GM12875 (cell line): ENCODE data around the gene APMAP.

ENCODE experiments used
- H3K4me3 ChIP-seq: one replicate; pipeline ENCODE4 v1.5.1; 2011; ENCODE audit warnings: low read depth, low read length, control low read depth
- TF ChIP-seq, protein P1 (sequence below): IDR thresholded peaks from 2 replicates; pipeline ENCODE4 v1.5.1; 2011; ENCODE audit warnings: low read depth, mild to moderate bottlenecking, control low read depth, inconsistent platforms, low read length, moderate library complexity, borderline replicate concordance; ENCODE audit not compliant: insufficient read depth

APMAP gene, protein sequence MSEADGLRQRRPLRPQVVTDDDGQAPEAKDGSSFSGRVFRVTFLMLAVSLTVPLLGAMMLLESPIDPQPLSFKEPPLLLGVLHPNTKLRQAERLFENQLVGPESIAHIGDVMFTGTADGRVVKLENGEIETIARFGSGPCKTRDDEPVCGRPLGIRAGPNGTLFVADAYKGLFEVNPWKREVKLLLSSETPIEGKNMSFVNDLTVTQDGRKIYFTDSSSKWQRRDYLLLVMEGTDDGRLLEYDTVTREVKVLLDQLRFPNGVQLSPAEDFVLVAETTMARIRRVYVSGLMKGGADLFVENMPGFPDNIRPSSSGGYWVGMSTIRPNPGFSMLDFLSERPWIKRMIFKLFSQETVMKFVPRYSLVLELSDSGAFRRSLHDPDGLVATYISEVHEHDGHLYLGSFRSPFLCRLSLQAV

GRCh38 chr20:24992487-24993205, at the start of gene APMAP:
APMAP (minus strand) TSS chr20:24992751; CDS start chr20:24992688, 63 bp downstream.
- TF ChIP-seq, protein P1, sequence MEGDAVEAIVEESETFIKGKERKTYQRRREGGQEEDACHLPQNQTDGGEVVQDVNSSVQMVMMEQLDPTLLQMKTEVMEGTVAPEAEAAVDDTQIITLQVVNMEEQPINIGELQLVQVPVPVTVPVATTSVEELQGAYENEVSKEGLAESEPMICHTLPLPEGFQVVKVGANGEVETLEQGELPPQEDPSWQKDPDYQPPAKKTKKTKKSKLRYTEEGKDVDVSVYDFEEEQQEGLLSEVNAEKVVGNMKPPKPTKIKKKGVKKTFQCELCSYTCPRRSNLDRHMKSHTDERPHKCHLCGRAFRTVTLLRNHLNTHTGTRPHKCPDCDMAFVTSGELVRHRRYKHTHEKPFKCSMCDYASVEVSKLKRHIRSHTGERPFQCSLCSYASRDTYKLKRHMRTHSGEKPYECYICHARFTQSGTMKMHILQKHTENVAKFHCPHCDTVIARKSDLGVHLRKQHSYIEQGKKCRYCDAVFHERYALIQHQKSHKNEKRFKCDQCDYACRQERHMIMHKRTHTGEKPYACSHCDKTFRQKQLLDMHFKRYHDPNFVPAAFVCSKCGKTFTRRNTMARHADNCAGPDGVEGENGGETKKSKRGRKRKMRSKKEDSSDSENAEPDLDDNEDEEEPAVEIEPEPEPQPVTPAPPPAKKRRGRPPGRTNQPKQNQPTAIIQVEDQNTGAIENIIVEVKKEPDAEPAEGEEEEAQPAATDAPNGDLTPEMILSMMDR: no peak
- H3K4me3 ChIP-seq: peak within 1 kb of the TSS; percentile 77

GRCh38 chr20:25041813-25042530, 49.4 kb upstream of the APMAP start:
- TF ChIP-seq, protein P1: no peak
- no peak overlapping the region for H3K4me3 ChIP-seq

- TF ChIP-seq, protein P1: no peak
- H3K4me3 ChIP-seq: no peak overlapping the region
Observed at GRCh38 chr20:25040438-25040831, 47.9 kb upstream of the APMAP start.

- H3K4me3 ChIP-seq: no peak overlapping the region
- TF ChIP-seq, protein P1: no peak
Observed at GRCh38 chr20:25039697-25040437, 47.3 kb upstream of the APMAP start.

- no peak overlapping the region for H3K4me3 ChIP-seq
- TF ChIP-seq, protein P1: no peak
Observed at GRCh38 chr20:25038591-25039015, 46.1 kb upstream of the APMAP start.

DNA sequence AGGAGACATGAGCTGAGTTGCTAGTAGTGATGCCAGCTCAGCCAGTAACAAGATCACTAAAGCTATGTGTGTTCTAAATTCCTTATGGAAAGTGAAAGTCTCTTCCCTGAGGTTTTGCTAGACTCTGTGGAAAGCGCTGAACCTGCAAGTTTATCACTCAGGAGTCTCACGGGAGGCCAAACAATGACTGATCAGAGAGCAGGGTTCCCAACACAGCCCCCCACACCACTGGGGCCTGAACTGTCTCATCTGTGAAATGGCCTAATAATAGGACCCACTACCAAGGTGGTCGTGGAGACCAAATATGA, 45.5 kb upstream of the APMAP start:
- no peak overlapping the region for H3K4me3 ChIP-seq
- TF ChIP-seq, protein P1: no peak
